A549 treated with Mapracorat at 1 μM for 4 hours (cell line): Measurements from ENCODE around the gene MYO1H. TPM values are rescaled to one million over a fixed set of nuclear protein-coding genes. Genes with fewer than 3 reads are reported as not detected.

ENCODE experiments used
- total RNA-seq: library from RNA; stranded (reverse); fragments of 200-300 nt; extraction: Qiagen RNA extraction; gene quantifications from 5 replicates; pipeline ENCODE4 v1.2.3, GENCODE V29; 2022

MYO1H gene, protein sequence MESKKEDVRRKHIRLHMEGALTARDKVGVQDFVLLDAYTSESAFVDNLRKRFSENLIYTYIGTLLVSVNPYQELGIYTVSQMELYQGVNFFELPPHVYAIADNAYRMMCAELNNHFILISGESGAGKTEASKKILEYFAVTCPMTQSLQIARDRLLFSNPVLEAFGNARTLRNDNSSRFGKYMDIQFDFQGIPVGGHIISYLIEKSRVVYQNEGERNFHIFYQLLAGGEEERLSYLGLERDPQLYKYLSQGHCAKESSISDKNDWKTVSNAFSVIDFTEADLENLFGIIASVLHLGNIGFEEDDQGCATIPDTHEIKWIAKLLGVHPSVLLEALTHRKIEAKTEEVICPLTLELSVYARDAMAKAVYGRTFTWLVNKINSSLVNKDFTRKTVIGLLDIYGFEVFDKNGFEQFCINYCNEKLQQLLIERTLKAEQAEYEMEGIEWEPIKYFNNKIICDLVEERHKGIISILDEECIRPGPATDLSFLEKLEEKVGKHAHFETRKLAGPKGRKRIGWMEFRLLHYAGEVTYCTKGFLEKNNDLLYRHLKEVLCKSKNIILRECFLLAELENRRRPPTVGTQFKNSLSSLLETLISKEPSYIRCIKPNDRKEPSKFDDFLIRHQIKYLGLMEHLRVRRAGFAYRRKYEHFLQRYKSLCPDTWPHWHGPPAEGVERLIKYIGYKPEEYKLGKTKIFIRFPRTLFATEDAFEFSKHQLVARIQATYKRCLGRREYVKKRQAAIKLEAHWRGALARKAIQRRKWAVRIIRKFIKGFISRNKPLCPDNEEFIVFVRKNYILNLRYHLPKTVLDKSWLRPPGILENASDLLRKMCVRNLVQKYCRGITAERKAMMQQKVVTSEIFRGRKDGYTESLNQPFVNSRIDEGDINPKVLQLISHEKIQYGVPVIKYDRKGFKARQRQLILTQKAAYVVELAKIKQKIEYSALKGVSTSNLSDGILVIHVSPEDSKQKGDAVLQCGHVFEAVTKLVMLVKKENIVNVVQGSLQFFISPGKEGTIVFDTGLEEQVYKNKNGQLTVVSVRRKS
- total RNA-seq, result not detected in 5 replicates

DNA sequence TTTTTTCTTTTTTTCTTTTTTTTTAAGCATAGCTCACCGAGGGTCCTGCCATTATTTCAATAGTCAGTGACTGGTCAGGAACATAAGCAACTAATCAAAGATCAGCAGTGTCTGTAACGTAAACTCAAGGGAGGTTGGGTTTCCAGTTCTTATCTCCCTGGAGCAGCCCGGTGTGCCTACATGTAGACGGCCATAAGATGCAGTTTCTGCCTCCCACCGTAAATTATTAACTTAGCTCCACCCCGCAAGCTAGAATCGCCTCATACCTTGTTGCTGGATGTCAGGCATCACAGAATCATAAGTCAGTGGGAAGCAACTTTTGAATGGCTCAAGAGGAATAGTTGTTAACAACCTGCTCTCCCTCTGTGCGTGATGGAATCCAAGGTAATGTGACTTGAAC, at the start of gene MYO1H:
Gene MYO1H (plus strand): TSS at position 312 of the 400 bp plus-strand sequence. CDS start 61 bp downstream, at position 373.

GRCh38 chr12:109308534-109309380, 38.9 kb upstream of the MYO1H start, which contains the start of gene FOXN4:
FOXN4 (minus strand) TSS chr12:109309284; CDS start chr12:109308321, 963 bp downstream.

DNA sequence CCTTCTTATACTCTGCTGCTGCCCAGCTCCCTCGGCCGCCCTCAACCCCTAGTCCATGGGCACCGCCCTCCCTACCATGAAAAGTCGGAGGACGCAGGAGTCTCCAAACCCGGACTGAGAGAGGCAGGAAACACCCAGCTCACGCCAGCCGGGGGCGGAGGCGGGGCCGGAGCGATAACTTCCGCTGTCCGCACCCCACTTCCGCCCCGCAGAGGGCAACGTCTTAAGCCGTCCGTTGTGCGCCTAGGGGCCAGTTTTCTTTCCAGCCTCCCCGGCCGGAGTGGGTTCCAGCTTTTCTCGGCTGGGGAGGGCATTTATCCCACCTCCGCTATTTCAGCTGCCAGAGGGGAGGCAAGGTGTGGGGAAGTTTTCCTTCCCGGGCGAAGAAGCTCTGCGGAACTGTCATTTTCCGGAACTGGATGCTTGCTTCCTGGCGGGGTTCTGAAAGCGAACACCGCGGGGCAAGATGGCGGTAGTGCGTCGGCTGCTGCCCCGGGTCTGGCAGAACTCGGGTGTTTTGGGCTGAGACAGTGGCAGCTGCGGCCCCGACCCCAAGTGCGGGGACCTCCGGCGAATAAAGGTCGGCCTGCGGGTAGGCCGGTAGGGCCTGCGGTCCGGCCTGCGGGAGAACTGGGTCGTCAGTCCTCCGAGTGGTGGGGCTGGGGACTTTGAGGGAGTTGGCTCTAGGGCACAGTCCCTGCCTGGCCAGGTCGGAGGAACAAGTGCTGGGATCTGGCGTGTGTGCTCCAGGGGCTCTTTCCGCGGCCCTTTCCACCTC, 129.7 kb downstream of the MYO1H start, which contains the start of the genes KCTD10 and UBE3B:
Gene KCTD10 (minus strand): TSS at position 116 of the 778 bp plus-strand sequence. CDS start 38 bp downstream, at position 78.
Gene UBE3B (plus strand): TSS at position 450 of the 778 bp plus-strand sequence. CDS start 5,918 bp downstream, outside the sequence.

Other genes starting within 250 kb of the MYO1H start
- gene ACACB, start 231.3 kb upstream of the MYO1H start, total RNA-seq, result 8.3 to 11.6 TPM (median 9.2 TPM) in 5 replicates
- gene FOXN4, start 38.6 kb upstream of the MYO1H start, total RNA-seq, result 0.15 to 0.20 TPM in 2 of 5 replicates, not detected in the others
- gene KCTD10, start 129.4 kb downstream of the MYO1H start, total RNA-seq, result 41.6 to 51.7 TPM (median 45.3 TPM) in 5 replicates
- gene UBE3B, start 129.7 kb downstream of the MYO1H start, total RNA-seq, result 11.4 to 15.0 TPM (median 13.5 TPM) in 5 replicates
- 26.8 to 34.0 TPM (median 28.5 TPM) in 5 replicates for gene MMAB, start 225.6 kb downstream of the MYO1H start, total RNA-seq
- gene MVK, start 225.9 kb downstream of the MYO1H start, total RNA-seq, result 6.3 to 8.3 TPM (median 7.8 TPM) in 5 replicates